Endothelial cell (in vitro differentiated cells): Measurements from ENCODE around the gene FGGY. TPM values are rescaled to one million over a fixed set of nuclear protein-coding genes. Genes with fewer than 3 reads are reported as not detected.

Source experiments
- DNase-seq: peaks from one replicate; pipeline ENCODE4 v3.0.0; 2021; ENCODE audit warnings: low spot score
- H3K27ac Mint-ChIP-seq: one replicate; pipeline ENCODE4 v1.8.0; 2021; ENCODE audit warnings: mixed read lengths, inconsistent platforms; ENCODE audit not compliant: unreplicated experiment
- H3K27me3 Mint-ChIP-seq: one replicate; pipeline ENCODE4 v1.8.0; 2021; ENCODE audit warnings: mild to moderate bottlenecking, moderate library complexity, mixed read lengths, inconsistent platforms; ENCODE audit not compliant: unreplicated experiment
- H3K36me3 Mint-ChIP-seq: one replicate; pipeline ENCODE4 v1.8.0; 2021; ENCODE audit warnings: mild to moderate bottlenecking, low read depth, mixed read lengths, inconsistent platforms; ENCODE audit not compliant: unreplicated experiment
- H3K4me1 Mint-ChIP-seq: one replicate; pipeline ENCODE4 v1.8.0; 2021; ENCODE audit warnings: mild to moderate bottlenecking, mixed read lengths, inconsistent platforms; ENCODE audit not compliant: unreplicated experiment
- H3K4me3 Mint-ChIP-seq: one replicate; pipeline ENCODE4 v1.8.0; 2021; ENCODE audit warnings: mild to moderate bottlenecking, mixed read lengths, inconsistent platforms; ENCODE audit not compliant: unreplicated experiment
- H3K9me3 Mint-ChIP-seq: one replicate; pipeline ENCODE4 v1.8.0; 2021; ENCODE audit warnings: mixed read lengths, inconsistent platforms; ENCODE audit not compliant: unreplicated experiment
- total RNA-seq: library from RNA; stranded (reverse); fragmentation: NEBNext Ultra II Directional; extraction: Animal tissue kit (Norgen Biotek cat#: 25700); gene quantifications from one replicate; pipeline ENCODE4 v1.2.1, GENCODE V29; 2021; ENCODE audit not compliant: unreplicated experiment
- TF ChIP-seq, protein P1 (sequence below): fragments of 200-600 bp; sonication (generic); IDR thresholded peaks from one replicate; pipeline ENCODE4 v1.5.0; 2021; ENCODE audit warnings: antibody characterized with exemption; ENCODE audit not compliant: unreplicated experiment

FGGY gene
- total RNA-seq, 1 donor from 2014 or later: 41.2 TPM

DNA sequence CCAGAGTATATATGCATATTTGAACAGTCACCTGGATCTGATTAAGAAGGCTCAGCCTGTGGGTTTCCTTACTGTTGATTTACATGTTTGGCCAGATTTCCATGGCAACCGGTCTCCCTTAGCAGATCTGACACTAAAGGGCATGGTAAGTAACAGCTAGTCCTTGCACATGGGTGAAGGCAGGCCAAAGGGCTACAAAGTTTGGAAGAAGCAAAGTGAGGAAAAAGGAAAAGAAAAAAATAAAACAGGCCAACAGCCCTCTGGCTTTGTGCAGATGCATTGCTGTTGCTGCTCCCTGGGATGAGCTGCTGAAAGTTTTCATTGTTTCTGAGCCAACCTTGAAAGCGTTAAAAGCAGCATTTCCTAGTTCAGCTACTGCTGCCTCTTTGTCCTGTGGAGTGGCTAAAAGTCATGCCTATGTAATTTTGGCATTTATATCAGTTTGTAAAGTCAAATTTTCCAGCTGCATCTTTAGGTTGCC is 341.4 kb downstream of the FGGY start:
- Mint-ChIP-seq H3K9me3 (no peaks in the 10 kb centered on the region), H3K4me1 (peaks cover 5% of the 10 kb centered on the region), H3K27me3 (no peaks in the 10 kb centered on the region), H3K36me3 (peaks cover 7% of the 10 kb centered on the region), H3K4me3 (no peak overlapping the region), H3K27ac (peak overlapping the region; percentile 80)
- peak; percentile 9 for DNase-seq
- TF ChIP-seq, protein P1, sequence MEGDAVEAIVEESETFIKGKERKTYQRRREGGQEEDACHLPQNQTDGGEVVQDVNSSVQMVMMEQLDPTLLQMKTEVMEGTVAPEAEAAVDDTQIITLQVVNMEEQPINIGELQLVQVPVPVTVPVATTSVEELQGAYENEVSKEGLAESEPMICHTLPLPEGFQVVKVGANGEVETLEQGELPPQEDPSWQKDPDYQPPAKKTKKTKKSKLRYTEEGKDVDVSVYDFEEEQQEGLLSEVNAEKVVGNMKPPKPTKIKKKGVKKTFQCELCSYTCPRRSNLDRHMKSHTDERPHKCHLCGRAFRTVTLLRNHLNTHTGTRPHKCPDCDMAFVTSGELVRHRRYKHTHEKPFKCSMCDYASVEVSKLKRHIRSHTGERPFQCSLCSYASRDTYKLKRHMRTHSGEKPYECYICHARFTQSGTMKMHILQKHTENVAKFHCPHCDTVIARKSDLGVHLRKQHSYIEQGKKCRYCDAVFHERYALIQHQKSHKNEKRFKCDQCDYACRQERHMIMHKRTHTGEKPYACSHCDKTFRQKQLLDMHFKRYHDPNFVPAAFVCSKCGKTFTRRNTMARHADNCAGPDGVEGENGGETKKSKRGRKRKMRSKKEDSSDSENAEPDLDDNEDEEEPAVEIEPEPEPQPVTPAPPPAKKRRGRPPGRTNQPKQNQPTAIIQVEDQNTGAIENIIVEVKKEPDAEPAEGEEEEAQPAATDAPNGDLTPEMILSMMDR: no peak

DNA sequence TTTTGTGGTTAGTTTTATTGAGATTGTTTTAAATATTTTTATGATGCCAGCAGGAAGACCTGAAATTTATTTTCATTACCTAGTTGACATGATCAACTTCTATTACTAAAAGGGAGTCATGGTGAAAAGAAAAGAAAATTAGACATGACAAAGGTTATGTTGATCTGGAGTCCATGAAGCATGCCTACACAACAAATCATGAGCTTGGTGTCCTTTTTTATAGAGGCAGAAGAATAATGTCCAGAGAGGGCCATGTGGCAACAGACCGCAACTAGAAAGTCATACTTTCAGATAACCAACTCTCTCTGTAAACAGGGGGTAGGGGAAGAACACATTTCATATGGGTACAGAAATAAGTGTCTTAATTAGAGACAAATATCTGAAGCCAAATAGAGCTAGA is 342.4 kb downstream of the FGGY start:
- H3K4me3 Mint-ChIP-seq: no peak overlapping the region
- H3K4me1 Mint-ChIP-seq: peaks cover 5% of the 10 kb centered on the region
- H3K36me3 Mint-ChIP-seq: peaks cover 7% of the 10 kb centered on the region
- peaks cover 2% of the 10 kb centered on the region for H3K27me3 Mint-ChIP-seq
- DNase-seq: no peak
- H3K9me3 Mint-ChIP-seq: no peaks in the 10 kb centered on the region
- TF ChIP-seq, protein P1: no peak
- no peak overlapping the region for H3K27ac Mint-ChIP-seq

DNA sequence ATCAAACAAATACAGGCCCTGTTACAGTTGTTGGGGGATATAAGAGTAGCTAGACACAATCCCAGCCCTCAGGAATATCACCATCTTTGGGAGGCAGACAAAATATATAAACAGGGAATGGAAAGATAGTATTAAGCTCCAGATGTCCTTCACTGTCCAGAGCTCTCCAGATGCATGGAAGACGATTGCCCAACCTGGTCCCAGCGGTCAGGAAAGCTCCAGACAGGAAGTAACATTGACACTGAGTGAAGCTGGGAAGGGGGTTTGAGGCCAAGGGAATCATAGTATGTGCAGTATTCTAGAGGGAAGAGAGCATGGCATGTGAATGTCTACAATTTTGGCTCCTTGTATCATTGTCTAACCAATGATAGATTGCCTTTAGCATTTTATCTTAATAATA is 344.0 kb downstream of the FGGY start:
- no peaks in the 10 kb centered on the region for H3K9me3 Mint-ChIP-seq
- TF ChIP-seq, protein P1: no peak
- peaks cover 5% of the 10 kb centered on the region for H3K4me1 Mint-ChIP-seq
- H3K36me3 Mint-ChIP-seq: peaks cover 7% of the 10 kb centered on the region
- H3K27ac Mint-ChIP-seq: no peak overlapping the region
- no peak overlapping the region for H3K4me3 Mint-ChIP-seq
- no peak for DNase-seq
- H3K27me3 Mint-ChIP-seq: peaks cover 2% of the 10 kb centered on the region

DNA sequence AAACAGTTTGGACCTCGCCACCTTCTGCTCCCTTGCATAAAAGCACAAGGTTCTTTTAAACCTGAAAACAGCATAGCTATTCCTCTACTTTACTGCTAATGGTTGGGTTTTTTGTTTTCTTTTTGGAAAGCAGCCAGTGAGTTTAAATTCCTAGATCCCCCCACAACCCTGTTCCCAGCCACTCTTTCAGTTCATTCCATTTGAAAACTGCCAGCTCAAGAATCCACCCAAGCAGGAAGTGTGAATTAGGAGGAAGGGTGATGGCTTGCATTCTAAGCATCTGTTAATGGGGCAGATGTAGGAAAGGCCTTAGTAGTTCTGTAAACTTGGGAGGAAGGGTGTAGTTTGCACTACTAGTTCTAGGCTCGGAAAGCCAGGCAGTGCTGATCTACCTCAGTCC is 344.9 kb downstream of the FGGY start:
- no peak overlapping the region for H3K4me3 Mint-ChIP-seq
- peaks cover 5% of the 10 kb centered on the region for H3K4me1 Mint-ChIP-seq
- TF ChIP-seq, protein P1: no peak
- peaks cover 12% of the 10 kb centered on the region for H3K36me3 Mint-ChIP-seq
- H3K9me3 Mint-ChIP-seq: no peaks in the 10 kb centered on the region
- peaks cover 2% of the 10 kb centered on the region for H3K27me3 Mint-ChIP-seq
- DNase-seq: no peak
- H3K27ac Mint-ChIP-seq: no peak overlapping the region

DNA sequence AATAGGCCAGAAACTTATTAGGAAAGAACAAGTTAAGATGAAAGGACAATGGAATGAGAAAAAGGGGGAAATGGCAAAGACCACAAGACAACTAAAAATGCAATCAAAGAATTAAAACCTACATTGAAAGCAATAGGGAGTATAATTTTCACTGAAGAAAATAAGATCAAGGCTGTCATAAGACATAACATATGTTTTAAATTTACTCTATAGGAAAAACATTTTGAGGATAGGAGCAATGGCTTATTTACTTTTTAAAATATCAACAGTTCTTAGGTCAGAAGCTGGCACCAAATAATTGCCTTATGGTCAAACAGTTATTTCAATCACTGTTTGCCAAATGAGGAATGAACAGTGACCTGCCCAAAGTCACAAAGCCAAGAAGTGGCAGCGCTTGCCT is 346.6 kb downstream of the FGGY start:
- TF ChIP-seq, protein P1: no peak
- no peak overlapping the region for H3K27ac Mint-ChIP-seq

More for the DNA sequence above, 346.6 kb downstream of the FGGY start:
- H3K4me1 Mint-ChIP-seq: peaks cover 3% of the 10 kb centered on the region
- no peaks in the 10 kb centered on the region for H3K9me3 Mint-ChIP-seq
- H3K36me3 Mint-ChIP-seq: peaks cover 15% of the 10 kb centered on the region
- DNase-seq: no peak
- H3K4me3 Mint-ChIP-seq: no peak overlapping the region
- peaks cover 2% of the 10 kb centered on the region for H3K27me3 Mint-ChIP-seq
